ENCODE data around the gene STPG3. TPM values are rescaled to one million over a fixed set of nuclear protein-coding genes. Genes with fewer than 3 reads are reported as not detected.

Gene STPG3
- total RNA-seq, 1 donor from 2014 or later: not detected

DNA sequence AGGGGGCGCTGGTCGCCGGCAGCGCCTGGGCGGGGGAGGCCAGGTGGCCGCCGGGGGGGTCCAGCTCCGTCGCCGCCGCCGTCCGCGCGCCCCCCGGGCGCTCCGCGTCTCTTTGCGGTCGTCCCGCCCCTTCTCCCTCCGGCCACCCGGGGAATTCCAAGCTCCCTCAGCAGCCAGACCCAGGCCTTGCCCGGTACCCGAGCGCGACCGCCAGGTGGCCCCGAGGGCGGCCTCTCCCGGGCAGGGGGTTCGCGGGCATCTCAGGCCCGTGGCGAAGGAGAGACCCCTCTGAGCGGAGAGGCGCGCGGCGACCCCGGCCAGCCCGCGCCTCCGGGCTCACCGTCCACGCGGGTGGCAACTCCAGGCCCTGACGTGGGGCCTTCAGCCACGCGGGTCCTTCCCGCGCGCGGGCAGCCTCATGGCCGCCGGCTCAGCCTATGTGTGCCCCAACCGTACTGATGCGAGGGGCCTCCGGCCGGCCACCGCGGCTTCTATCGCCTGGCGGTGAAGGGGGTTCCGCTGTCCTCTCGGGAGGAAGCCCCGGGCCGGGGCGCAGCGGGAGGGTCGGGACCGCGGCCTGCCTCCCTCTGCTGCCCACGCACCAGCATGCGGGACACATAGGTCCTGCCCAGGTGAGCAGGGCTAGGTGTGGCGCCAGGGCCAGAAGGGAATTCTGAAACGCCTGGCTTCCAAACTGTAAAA is 51.5 kb downstream of the STPG3 start:
- Mint-ChIP-seq H3K36me3 (ENCODE audit: low read depth, unreplicated experiment) (peaks cover 14% of the 10 kb centered on the region), H3K27me3 (ENCODE audit: unreplicated experiment) (peaks cover 2% of the 10 kb centered on the region), H3K27ac (ENCODE audit: unreplicated experiment) (peak overlapping the region; percentile 82), H3K4me1 (ENCODE audit: unreplicated experiment) (peaks cover 35% of the 10 kb centered on the region), H3K9me3 (ENCODE audit: unreplicated experiment) (no peaks in the 10 kb centered on the region), H3K4me3 (ENCODE audit: unreplicated experiment) (peak overlapping the region; percentile 83)
- TF ChIP-seq, protein P1, sequence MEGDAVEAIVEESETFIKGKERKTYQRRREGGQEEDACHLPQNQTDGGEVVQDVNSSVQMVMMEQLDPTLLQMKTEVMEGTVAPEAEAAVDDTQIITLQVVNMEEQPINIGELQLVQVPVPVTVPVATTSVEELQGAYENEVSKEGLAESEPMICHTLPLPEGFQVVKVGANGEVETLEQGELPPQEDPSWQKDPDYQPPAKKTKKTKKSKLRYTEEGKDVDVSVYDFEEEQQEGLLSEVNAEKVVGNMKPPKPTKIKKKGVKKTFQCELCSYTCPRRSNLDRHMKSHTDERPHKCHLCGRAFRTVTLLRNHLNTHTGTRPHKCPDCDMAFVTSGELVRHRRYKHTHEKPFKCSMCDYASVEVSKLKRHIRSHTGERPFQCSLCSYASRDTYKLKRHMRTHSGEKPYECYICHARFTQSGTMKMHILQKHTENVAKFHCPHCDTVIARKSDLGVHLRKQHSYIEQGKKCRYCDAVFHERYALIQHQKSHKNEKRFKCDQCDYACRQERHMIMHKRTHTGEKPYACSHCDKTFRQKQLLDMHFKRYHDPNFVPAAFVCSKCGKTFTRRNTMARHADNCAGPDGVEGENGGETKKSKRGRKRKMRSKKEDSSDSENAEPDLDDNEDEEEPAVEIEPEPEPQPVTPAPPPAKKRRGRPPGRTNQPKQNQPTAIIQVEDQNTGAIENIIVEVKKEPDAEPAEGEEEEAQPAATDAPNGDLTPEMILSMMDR (IDR thresholded peaks at IDR 0.05; ENCODE audit: unreplicated experiment): peak; percentile 77
- no peak for DNase-seq (ENCODE audit: low spot score)

Other genes starting within 250 kb of the STPG3 start
- 2.1 TPM for gene ABCA2, start 223.0 kb upstream of the STPG3 start, total RNA-seq (ENCODE audit: unreplicated experiment)
- gene FUT7, start 219.2 kb upstream of the STPG3 start, total RNA-seq (ENCODE audit: unreplicated experiment): not detected
- gene NPDC1, start 205.1 kb upstream of the STPG3 start, total RNA-seq (ENCODE audit: unreplicated experiment): 116 TPM
- gene ENTPD2, start 197.2 kb upstream of the STPG3 start, total RNA-seq (ENCODE audit: unreplicated experiment): 55.6 TPM
- gene SAPCD2, start 180.7 kb upstream of the STPG3 start, total RNA-seq (ENCODE audit: unreplicated experiment): 1.0 TPM
- 3.2 TPM for gene UAP1L1, start 173.8 kb upstream of the STPG3 start, total RNA-seq (ENCODE audit: unreplicated experiment)
- 70.4 TPM for gene MAN1B1, start 164.3 kb upstream of the STPG3 start, total RNA-seq (ENCODE audit: unreplicated experiment)
- gene DPP7, start 136.6 kb upstream of the STPG3 start, total RNA-seq (ENCODE audit: unreplicated experiment): 6.1 TPM
- not detected for gene GRIN1, start 112.1 kb upstream of the STPG3 start, total RNA-seq (ENCODE audit: unreplicated experiment)
- not detected for gene LRRC26, start 81.2 kb upstream of the STPG3 start, total RNA-seq (ENCODE audit: unreplicated experiment)
- gene TMEM210, start 79.2 kb upstream of the STPG3 start, total RNA-seq (ENCODE audit: unreplicated experiment): not detected
- gene ANAPC2, start 62.7 kb upstream of the STPG3 start, total RNA-seq (ENCODE audit: unreplicated experiment): 76.8 TPM
- 53.8 TPM for gene SSNA1, start 62.6 kb upstream of the STPG3 start, total RNA-seq (ENCODE audit: unreplicated experiment)
- gene TPRN, start 50.5 kb upstream of the STPG3 start, total RNA-seq (ENCODE audit: unreplicated experiment): 8.2 TPM
- gene TMEM203, start 45.6 kb upstream of the STPG3 start, total RNA-seq (ENCODE audit: unreplicated experiment): 27.4 TPM
- gene NDOR1, start 45.6 kb upstream of the STPG3 start, total RNA-seq (ENCODE audit: unreplicated experiment): 22.5 TPM
- 1.1 TPM for gene RNF208, start 29.0 kb upstream of the STPG3 start, total RNA-seq (ENCODE audit: unreplicated experiment)
- 1.4 TPM for gene CYSRT1, start 26.1 kb upstream of the STPG3 start, total RNA-seq (ENCODE audit: unreplicated experiment)
- gene RNF224, start 23.8 kb upstream of the STPG3 start, total RNA-seq (ENCODE audit: unreplicated experiment): not detected
- gene SLC34A3, start 20.4 kb upstream of the STPG3 start, total RNA-seq (ENCODE audit: unreplicated experiment): not detected
- gene TUBB4B, start 10.0 kb upstream of the STPG3 start, total RNA-seq (ENCODE audit: unreplicated experiment): 134 TPM
- gene NELFB, start 4.0 kb downstream of the STPG3 start, total RNA-seq (ENCODE audit: unreplicated experiment): 65.6 TPM
- gene TOR4A, start 26.4 kb downstream of the STPG3 start, total RNA-seq (ENCODE audit: unreplicated experiment): 37.7 TPM
- gene NRARP, start 51.0 kb downstream of the STPG3 start, total RNA-seq (ENCODE audit: unreplicated experiment): 170 TPM
- 19.9 TPM for gene EXD3, start 171.9 kb downstream of the STPG3 start, total RNA-seq (ENCODE audit: unreplicated experiment)
- gene NOXA1, start 172.1 kb downstream of the STPG3 start, total RNA-seq (ENCODE audit: unreplicated experiment): 0.36 TPM
- 0.21 TPM for gene ENTPD8, start 190.1 kb downstream of the STPG3 start, total RNA-seq (ENCODE audit: unreplicated experiment)
- gene NSMF, start 208.0 kb downstream of the STPG3 start, total RNA-seq (ENCODE audit: unreplicated experiment): 43.0 TPM

Data from endothelial cell (in vitro differentiated cells).